Kidney epithelial cell (primary cell): Measurements from ENCODE around the gene CYTIP. TPM values are rescaled to one million over a fixed set of nuclear protein-coding genes. Genes with fewer than 3 reads are reported as not detected.

Experiments used
- DNase-seq: peaks from one replicate; pipeline ENCODE4 v3.0.0-alpha.2; 2010; ENCODE audit warnings: low read depth
- H3K27me3 ChIP-seq: 2 replicates; pipeline ENCODE4 v1.6.0; 2011; ENCODE audit warnings: low read length; ENCODE audit not compliant: control insufficient read depth, insufficient read depth
- H3K36me3 ChIP-seq: 2 replicates; pipeline ENCODE4 v1.5.1; 2011; ENCODE audit warnings: low read length; ENCODE audit not compliant: control insufficient read depth, insufficient read depth
- H3K4me3 ChIP-seq: 2 replicates; pipeline ENCODE4 v1.5.1; 2011; ENCODE audit warnings: low read depth, mild to moderate bottlenecking, control low read depth, low read length
- total RNA-seq: library from RNA; depleted of rRNA; stranded (reverse); fragments of >200 nt; gene quantifications from 2 replicates; pipeline ENCODE4 v1.2.3, GENCODE V29; 2015
- TF ChIP-seq, protein P1 (sequence below): IDR thresholded peaks from 2 replicates; pipeline ENCODE4 v1.5.1; 2011; ENCODE audit warnings: mild to moderate bottlenecking, moderate library complexity, low read length, control low read depth, inconsistent platforms; ENCODE audit not compliant: insufficient read depth, poor library complexity, severe bottlenecking

The CYTIP gene
- total RNA-seq, 1 donor from 2014 or later: 0.04 TPM

DNA sequence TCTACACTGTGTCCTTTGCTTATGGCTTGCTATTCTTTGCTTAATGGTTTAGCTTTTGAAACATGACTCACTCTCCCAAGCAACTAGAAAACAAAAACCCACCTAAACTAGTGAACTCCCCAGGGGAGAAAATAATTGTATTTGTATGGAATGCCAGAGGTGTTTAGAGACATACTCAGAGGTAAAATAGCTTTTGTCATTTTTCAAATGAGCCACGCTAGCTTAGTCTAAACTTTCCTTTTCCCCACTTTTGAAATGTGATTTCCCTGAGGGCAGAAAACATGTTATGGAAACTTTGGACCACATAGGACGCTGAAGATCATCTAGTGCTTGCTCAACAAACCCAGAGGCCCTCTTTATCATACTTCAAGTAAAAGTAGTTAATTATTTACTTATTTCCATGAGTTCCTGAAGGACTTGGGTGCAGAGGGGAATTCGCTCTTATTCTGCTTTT lies 16.5 kb upstream of the CYTIP start:
- Histone ChIP-seq H3K4me3 (no peak overlapping the region), H3K27me3 (no peaks in the 10 kb centered on the region), H3K36me3 (no peaks in the 10 kb centered on the region)
- TF ChIP-seq, protein P1, sequence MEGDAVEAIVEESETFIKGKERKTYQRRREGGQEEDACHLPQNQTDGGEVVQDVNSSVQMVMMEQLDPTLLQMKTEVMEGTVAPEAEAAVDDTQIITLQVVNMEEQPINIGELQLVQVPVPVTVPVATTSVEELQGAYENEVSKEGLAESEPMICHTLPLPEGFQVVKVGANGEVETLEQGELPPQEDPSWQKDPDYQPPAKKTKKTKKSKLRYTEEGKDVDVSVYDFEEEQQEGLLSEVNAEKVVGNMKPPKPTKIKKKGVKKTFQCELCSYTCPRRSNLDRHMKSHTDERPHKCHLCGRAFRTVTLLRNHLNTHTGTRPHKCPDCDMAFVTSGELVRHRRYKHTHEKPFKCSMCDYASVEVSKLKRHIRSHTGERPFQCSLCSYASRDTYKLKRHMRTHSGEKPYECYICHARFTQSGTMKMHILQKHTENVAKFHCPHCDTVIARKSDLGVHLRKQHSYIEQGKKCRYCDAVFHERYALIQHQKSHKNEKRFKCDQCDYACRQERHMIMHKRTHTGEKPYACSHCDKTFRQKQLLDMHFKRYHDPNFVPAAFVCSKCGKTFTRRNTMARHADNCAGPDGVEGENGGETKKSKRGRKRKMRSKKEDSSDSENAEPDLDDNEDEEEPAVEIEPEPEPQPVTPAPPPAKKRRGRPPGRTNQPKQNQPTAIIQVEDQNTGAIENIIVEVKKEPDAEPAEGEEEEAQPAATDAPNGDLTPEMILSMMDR: no peak
- DNase-seq: peak; percentile 61

DNA sequence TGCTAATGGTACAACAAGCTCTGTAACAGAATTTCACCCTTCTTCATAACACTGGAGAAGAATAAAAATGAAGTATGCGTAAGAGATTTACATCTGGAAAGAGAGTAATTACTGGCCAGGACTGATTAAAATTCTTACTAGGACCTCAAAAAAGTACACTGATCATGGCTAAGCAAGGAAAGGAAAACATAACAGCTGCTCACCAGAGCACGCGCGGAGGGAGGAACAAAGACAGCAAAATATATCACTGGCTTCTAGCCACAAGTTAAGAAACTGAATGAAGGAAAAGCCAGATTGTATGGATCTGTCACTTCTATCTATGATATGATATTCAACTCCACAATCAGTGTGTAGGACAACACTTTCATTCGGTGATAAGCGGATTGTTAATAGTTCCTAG lies 15.6 kb upstream of the CYTIP start:
- Histone ChIP-seq H3K27me3 (no peaks in the 10 kb centered on the region), H3K4me3 (no peak overlapping the region), H3K36me3 (no peaks in the 10 kb centered on the region)
- TF ChIP-seq, protein P1: no peak
- no peak for DNase-seq

- TF ChIP-seq, protein P1: no peak
- H3K27me3 ChIP-seq: no peaks in the 10 kb centered on the region
- H3K4me3 ChIP-seq: no peak overlapping the region
- no peak for DNase-seq
- no peaks in the 10 kb centered on the region for H3K36me3 ChIP-seq
Observed at GRCh38 chr2:157447741-157448140, 3.9 kb upstream of the CYTIP start.

DNA sequence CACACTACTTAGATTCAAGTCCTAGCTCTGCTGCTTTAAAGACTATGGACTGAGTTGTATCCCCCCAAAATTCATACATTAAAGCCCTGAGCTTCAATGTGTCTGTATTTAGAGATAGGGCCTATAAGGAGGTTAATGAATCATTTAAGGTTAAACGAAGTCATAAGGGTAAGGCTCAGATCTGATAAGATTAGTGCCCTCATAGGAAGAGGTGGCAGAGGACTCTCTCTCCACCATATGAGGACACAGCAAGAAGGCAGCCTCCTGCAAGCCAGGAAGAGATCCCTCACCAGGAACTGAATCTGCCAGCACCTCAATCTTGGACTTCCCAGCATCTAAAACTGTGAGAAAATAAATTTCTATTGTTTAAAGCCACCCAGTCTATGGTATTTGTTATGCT lies 3.1 kb upstream of the CYTIP start:
- H3K27me3 ChIP-seq: no peaks in the 10 kb centered on the region
- no peaks in the 10 kb centered on the region for H3K36me3 ChIP-seq
- TF ChIP-seq, protein P1: no peak
- no peak overlapping the region for H3K4me3 ChIP-seq
- DNase-seq: no peak

- no peak for DNase-seq
- TF ChIP-seq, protein P1: no peak
- no peaks in the 10 kb centered on the region for H3K27me3 ChIP-seq
- H3K4me3 ChIP-seq: no peak overlapping the region
- H3K36me3 ChIP-seq: no peaks in the 10 kb centered on the region
Observed at GRCh38 chr2:157444641-157445040, 752 bp upstream of the CYTIP start.

- no peak for DNase-seq
- Histone ChIP-seq H3K4me3 (no peak overlapping the region), H3K27me3 (no peaks in the 10 kb centered on the region), H3K36me3 (no peaks in the 10 kb centered on the region)
- TF ChIP-seq, protein P1: no peak
Observed at GRCh38 chr2:157443090-157443489, 799 bp downstream of the CYTIP start.
